Body of pancreas (tissue), 4 donors: ENCODE results near the gene CCDC12. TPM values are rescaled to one million over a fixed set of nuclear protein-coding genes. Genes with fewer than 3 reads are reported as not detected.

Source experiments
- ATAC-seq: fragments of 150-250 bp; one replicate; pipeline ENCODE4 v1.9.1; 2016
- DNase-seq, 4 donors: peaks; one replicate each; pipeline ENCODE4 v3.0.0-alpha.2; 2019
- H3K27ac ChIP-seq, 4 donors: fragments of 200-600 bp; sonication (generic); 1 replicate in 3 of 4; 2 replicates in 1 of 4; pipeline versions ENCODE4 v1.5.1 to v1.6.1; 2016 to 2019; ENCODE audit warnings: mild to moderate bottlenecking in 1 of 4, mixed read lengths in 1 of 4, moderate library complexity in 1 of 4
- H3K27me3 ChIP-seq, 2 donors: fragments of 200-600 bp; sonication (generic); one replicate each; pipeline ENCODE4 v1.6.0; 2016; ENCODE audit warnings: mild to moderate bottlenecking in 1 of 2
- H3K36me3 ChIP-seq, 2 donors: fragments of 200-600 bp; sonication (generic); replicated peaks in 1 of 2; 2 replicates each; pipeline ENCODE4 v1.5.1; 2016; ENCODE audit warnings: low read depth in 2 of 2; ENCODE audit not compliant: insufficient read depth in 1 of 2
- H3K4me1 ChIP-seq: fragments of 200-600 bp; sonication (generic); one replicate; pipeline ENCODE4 v1.6.0; 2016
- H3K4me3 ChIP-seq, 2 donors: fragments of 200-600 bp; sonication (generic); 1 replicate in 1 of 2; 2 replicates in 1 of 2; pipeline ENCODE4 v1.5.1; 2016 to 2019
- H3K9me3 ChIP-seq, 3 donors: fragments of 200-600 bp; sonication (generic); 1 replicate in 2 of 3; 2 replicates in 1 of 3; pipeline ENCODE4 v1.5.1; 2016
- POLR2A ChIP-seq, 3 donors: fragments of 450-650 bp; IDR thresholded peaks; one replicate each; pipeline ENCODE4 v1.6.1; 2016; ENCODE audit warnings: antibody characterized with exemption in 3 of 3, mild to moderate bottlenecking in 2 of 3
- WGBS, 2 donors: methylation state at CpG; one replicate each; pipeline ENCODE4 v1.1.5; 2017; 5-methylcytosine and 5-hydroxymethylcytosine counted together
- intact Hi-C: fragments of 100-400 bp; cut with DNase I; formaldehyde crosslinking; loops from one replicate; pipeline ENCODE4 v1.15.1; 2023
- total RNA-seq, 2 donors: library from RNA; depleted of rRNA; stranded (reverse); fragments of >200 nt; gene quantifications; one replicate each; pipeline ENCODE4 v1.1.0, GENCODE V29; 2016
- TF ChIP-seq, protein P1 (sequence below), 7 experiments: fragments of 450-650 bp in 4 of 7; fragments of 200-600 bp in 3 of 7; sonication (generic) in 3 of 7; IDR thresholded peaks; one replicate each; pipeline ENCODE4 v1.5.1; 2016 to 2019; ENCODE audit warnings: antibody characterized with exemption in 7 of 7

The CCDC12 gene
- total RNA-seq, 2 donors from 2014 or later = 25.4 to 67.2 TPM

DNA sequence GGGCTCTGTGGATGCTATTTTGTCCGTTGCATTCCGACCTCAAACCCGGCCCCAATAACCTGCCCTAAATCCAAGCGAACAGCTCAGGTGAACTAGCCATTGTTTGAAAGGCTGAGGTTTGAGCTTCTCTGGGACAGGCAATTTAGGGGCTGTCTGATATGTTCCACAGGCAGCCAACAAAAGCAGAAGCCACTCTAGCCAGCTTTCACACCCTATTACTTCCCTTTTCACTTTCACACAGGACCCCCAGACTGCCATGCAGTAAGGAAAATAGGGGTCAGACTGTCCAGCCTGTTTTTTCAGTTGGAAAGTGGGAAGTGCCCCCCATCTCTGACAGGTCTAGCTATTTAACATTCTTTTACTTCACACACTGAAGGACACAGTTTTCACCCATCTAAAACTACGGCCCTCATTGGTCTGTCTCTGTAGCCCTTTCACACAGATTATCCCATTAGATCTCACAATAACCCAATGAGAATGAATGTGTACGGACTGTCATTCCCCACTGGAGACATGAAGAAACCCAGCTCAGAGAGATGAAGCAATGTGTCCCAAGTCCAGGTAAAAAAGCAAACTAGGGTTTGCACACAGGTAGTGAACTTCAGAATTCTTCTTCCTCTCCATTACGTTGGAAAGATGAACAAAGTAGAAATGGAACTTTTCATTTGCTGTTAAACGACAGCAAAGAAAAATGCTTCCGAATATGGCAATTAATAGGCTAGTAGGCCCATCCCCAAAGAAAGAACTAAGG lies 1.9 kb downstream of the CCDC12 start:
- intact Hi-C loops = no loop called here
- H3K27ac ChIP-seq = peak overlapping the region in 2 of 4 donors; percentile 39 to 97

DNA sequence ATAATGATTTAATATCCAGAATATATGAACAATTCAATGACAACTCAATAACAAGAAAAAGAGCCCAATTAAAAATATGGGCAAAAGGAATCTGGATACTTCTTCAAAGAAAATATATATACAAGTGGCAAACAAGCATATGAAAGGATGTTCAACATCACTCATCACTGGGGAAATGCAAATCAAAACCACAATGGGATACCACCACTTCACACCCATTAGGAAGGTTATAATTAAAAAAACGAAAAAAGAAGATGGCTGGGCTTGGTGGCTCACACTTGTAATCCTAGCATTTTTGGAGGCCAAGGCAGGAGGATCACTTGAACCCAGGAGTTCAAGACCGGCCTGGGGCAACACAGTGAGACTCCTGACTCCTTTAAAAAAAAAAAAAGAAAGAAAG lies 4.1 kb downstream of the CCDC12 start:
- peak overlapping the region in 1 of 4 donors; percentile 79 for H3K27ac ChIP-seq
- WGBS, 2 donors = 73 to 83% methylated on average over 2 of the region's 2 CpGs
- ATAC-seq (no peak), DNase-seq (no peak)
- no peaks in the 10 kb centered on the region for H3K36me3 ChIP-seq
- no peaks in the 10 kb centered on the region for H3K9me3 ChIP-seq
- TF ChIP-seq, protein P1, sequence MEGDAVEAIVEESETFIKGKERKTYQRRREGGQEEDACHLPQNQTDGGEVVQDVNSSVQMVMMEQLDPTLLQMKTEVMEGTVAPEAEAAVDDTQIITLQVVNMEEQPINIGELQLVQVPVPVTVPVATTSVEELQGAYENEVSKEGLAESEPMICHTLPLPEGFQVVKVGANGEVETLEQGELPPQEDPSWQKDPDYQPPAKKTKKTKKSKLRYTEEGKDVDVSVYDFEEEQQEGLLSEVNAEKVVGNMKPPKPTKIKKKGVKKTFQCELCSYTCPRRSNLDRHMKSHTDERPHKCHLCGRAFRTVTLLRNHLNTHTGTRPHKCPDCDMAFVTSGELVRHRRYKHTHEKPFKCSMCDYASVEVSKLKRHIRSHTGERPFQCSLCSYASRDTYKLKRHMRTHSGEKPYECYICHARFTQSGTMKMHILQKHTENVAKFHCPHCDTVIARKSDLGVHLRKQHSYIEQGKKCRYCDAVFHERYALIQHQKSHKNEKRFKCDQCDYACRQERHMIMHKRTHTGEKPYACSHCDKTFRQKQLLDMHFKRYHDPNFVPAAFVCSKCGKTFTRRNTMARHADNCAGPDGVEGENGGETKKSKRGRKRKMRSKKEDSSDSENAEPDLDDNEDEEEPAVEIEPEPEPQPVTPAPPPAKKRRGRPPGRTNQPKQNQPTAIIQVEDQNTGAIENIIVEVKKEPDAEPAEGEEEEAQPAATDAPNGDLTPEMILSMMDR (IDR thresholded peaks at IDR 0.05) = no peak
- TF ChIP-seq POLR2A (IDR thresholded peaks at IDR 0.05) = no peak
- peaks cover 83% of the 10 kb centered on the region for H3K4me1 ChIP-seq
- no peak overlapping the region for H3K4me3 ChIP-seq
- intact Hi-C loops = no loop called here
- no peaks in the 10 kb centered on the region for H3K27me3 ChIP-seq

More for the DNA sequence above, 1.9 kb downstream of the CCDC12 start:
- WGBS, 2 donors = 52 to 67% methylated on average over 9 of the region's 9 CpGs
- Histone ChIP-seq H3K9me3 (no peaks in the 10 kb centered on the region), H3K27me3 (no peaks in the 10 kb centered on the region), H3K4me1 (peaks cover 76% of the 10 kb centered on the region), H3K4me3 (no peak overlapping the region), H3K36me3 (no peaks in the 10 kb centered on the region)
- no peak for DNase-seq
- ATAC-seq = no peak
- no peak for TF ChIP-seq POLR2A (IDR thresholded peaks at IDR 0.05)
- TF ChIP-seq, protein P1 (IDR thresholded peaks at IDR 0.05) = no peak

DNA sequence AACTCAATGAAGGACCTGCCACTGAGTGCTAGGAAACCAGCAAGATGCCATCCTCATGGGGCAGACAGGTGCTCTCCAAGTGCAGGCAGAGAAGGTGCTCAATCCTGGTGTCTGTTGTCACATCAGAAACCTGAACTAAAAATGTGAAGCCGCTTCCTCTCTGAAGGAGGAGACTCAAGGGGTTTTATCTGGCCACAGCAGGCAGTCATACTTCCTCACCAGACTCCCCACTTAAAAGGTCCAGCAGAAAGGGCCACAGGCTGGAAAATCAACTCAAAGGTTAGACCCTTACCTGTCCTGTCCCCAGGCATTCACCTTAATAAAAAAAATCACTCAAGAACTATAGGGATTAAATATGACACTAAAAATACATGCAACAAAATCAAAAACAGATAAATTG lies 4.8 kb downstream of the CCDC12 start:
- no peaks in the 10 kb centered on the region for H3K27me3 ChIP-seq
- H3K4me3 ChIP-seq = no peak overlapping the region
- no peak for DNase-seq
- WGBS, 2 donors = 82 to 90% methylated on average over 1 of the region's 1 CpG
- H3K36me3 ChIP-seq = no peaks in the 10 kb centered on the region
- peak overlapping the region in 3 of 4 donors; percentile 78 to 81 (median 79) for H3K27ac ChIP-seq
- TF ChIP-seq POLR2A (IDR thresholded peaks at IDR 0.05) = no peak
- TF ChIP-seq, protein P1 (IDR thresholded peaks at IDR 0.05) = no peak
- no peaks in the 10 kb centered on the region for H3K9me3 ChIP-seq
- H3K4me1 ChIP-seq = peaks cover 84% of the 10 kb centered on the region
- ATAC-seq = no peak
- intact Hi-C loops = no loop called here

DNA sequence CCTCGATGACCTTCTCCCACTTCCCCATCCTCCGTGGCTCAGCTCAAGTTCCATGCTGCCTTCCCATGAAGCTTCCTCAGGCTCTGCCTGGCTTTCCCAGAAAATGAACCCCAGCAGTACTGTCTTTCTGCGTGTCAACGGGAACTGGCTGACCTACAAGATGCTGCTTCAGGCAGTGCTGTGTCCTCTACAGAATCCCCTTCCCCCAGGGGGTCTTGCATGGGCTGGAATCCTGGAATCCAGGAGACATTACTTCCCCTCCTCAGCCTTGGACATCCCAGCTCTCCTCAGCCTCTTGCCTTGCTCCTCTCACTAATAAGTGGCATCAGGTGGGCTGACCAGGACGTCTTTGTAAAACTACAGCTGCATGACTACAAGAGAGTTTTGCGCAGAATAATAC lies 5.4 kb downstream of the CCDC12 start:
- H3K27me3 ChIP-seq = no peaks in the 10 kb centered on the region
- DNase-seq = no peak
- H3K4me3 ChIP-seq = no peak overlapping the region
- WGBS, 2 donors = 26 to 29% methylated on average over 6 of the region's 6 CpGs
- TF ChIP-seq, protein P1 (IDR thresholded peaks at IDR 0.05) = no peak
- TF ChIP-seq POLR2A (IDR thresholded peaks at IDR 0.05) = no peak
- H3K9me3 ChIP-seq = no peaks in the 10 kb centered on the region
- peak overlapping the region; percentile 73 to 81 (median 78) for H3K27ac ChIP-seq
- ATAC-seq = no peak
- H3K4me1 ChIP-seq = peaks cover 90% of the 10 kb centered on the region
- H3K36me3 ChIP-seq = no peaks in the 10 kb centered on the region
- intact Hi-C loops = no loop called here
